GM18526 (cell line): ENCODE results near the gene DHRSX.

Experiments used
- POLR2A ChIP-seq: IDR thresholded peaks from 3 replicates; pipeline ENCODE4 v1.6.1; 2011; ENCODE audit not compliant: insufficient read length; ENCODE audit errors: extremely low read depth

DHRSX gene

GRCh38 chrX:2284133-2284532 is 216.6 kb downstream of the DHRSX start:
- no peak for TF ChIP-seq POLR2A

- no peak for TF ChIP-seq POLR2A
Measured at GRCh38 chrX:2283111-2283859, 217.5 kb downstream of the DHRSX start.

GRCh38 chrX:2282490-2283090 is 218.2 kb downstream of the DHRSX start:
- TF ChIP-seq POLR2A = no peak

- TF ChIP-seq POLR2A = no peak
Measured at GRCh38 chrX:2272337-2272736, 228.4 kb downstream of the DHRSX start.

GRCh38 chrX:2267890-2268289 is 232.9 kb downstream of the DHRSX start:
- no peak for TF ChIP-seq POLR2A

GRCh38 chrX:2266445-2267349 is 234.1 kb downstream of the DHRSX start:
- TF ChIP-seq POLR2A = no peak

- no peak for TF ChIP-seq POLR2A
Measured at GRCh38 chrX:2264179-2265030, 236.4 kb downstream of the DHRSX start.

- no peak for TF ChIP-seq POLR2A
Measured at GRCh38 chrX:2263203-2263602, 237.6 kb downstream of the DHRSX start.

- no peak for TF ChIP-seq POLR2A
Measured at GRCh38 chrX:2262668-2263055, 238.1 kb downstream of the DHRSX start.

GRCh38 chrX:2261831-2262667 is 238.7 kb downstream of the DHRSX start:
- no peak for TF ChIP-seq POLR2A

- no peak for TF ChIP-seq POLR2A
Measured at GRCh38 chrX:2252331-2253065, 248.3 kb downstream of the DHRSX start.

GRCh38 chrX:2251211-2251610 is 249.6 kb downstream of the DHRSX start:
- no peak for TF ChIP-seq POLR2A

GRCh38 chrX:2243913-2244460 is 256.8 kb downstream of the DHRSX start:
- no peak for TF ChIP-seq POLR2A
